Measurements from ENCODE around the gene HOOK1. TPM values are rescaled to one million over a fixed set of nuclear protein-coding genes. Genes with fewer than 3 reads are reported as not detected.

HOOK1 gene
- total RNA-seq, 1 donor from 2014 or later = not detected

Other genes starting within 250 kb of the HOOK1 start
- gene CYP2J2, start 111.8 kb downstream of the HOOK1 start, total RNA-seq = 0.20 and 0.42 TPM in 2 replicates

Measured in pulmonary artery endothelial cell (primary cell).